Hypothalamus (tissue), 51 donors: ENCODE measurements around the gene NABP1.

ENCODE experiments used
- DNase-seq, 51 donors: peaks; one replicate each; lab custom pipeline; 2025; lab: John Stamatoyannopoulos, UW

NABP1 gene

DNA sequence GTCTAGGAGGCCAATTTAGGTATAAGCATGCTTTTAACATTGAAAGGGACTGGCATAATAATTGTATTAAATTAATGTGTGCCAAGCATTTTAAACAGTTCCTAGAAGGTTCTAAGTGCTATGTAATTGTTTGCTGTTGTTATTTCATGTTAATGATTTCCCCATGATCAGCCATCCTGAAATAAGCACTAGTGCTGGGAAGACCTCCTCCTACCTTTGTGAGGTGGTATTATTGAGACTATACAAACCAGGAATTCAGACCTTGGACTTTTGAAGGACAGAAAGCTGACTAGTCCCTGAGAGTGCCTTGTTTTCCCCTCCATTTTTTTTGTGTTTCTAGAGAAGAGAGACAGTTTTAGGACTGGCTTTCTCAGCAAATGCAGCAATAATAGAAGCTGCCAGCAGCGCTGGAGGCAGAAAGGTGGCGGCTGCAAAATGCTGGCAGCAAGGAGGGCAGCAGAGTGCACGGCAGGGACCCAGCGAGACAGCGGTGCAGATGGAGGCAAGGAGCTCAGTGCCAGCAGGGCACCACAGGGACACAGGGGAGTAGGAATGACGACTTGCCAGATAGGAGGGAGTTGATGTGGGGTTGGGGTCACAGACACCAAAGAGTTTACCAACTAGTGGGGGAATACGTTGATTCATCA lies 25.3 kb downstream of the NABP1 start:
- no peak for DNase-seq

GRCh38 chr2:191705084-191705483 lies 27.1 kb downstream of the NABP1 start:
- peak in 2 of 51 donors; percentile 9 to 12 for DNase-seq

GRCh38 chr2:191705701-191706100 lies 27.8 kb downstream of the NABP1 start:
- no peak for DNase-seq

- DNase-seq = no peak
Measured at GRCh38 chr2:191706791-191707190, 28.9 kb downstream of the NABP1 start.

- no peak for DNase-seq
Measured at GRCh38 chr2:191707542-191707941, 29.6 kb downstream of the NABP1 start.

DNA sequence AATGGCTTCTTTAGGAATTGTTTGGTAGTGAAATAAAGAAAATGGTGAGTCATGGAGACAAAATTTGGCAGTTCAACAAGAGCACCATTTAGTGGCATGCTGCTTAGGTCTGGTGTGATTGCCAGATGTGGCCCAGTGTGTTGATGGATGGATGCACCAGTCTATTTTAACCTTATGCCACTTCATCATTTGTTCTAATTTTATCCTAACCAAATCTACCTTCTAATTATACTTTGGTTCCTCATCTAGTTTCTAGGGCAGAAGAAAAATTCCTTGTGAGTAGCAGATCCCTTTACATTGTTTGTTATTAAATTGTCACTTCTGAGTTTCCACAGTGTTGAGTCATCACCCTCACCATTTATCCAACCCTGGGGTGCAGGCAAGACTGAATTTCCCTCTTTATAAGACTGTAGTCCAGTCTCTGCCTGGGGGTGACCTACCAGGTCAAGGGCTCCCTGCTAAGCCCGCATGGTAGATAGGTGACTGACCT lies 32.5 kb downstream of the NABP1 start:
- no peak for DNase-seq

- DNase-seq = no peak
Measured at GRCh38 chr2:191711621-191712020, 33.7 kb downstream of the NABP1 start.

GRCh38 chr2:191713837-191714236 lies 35.9 kb downstream of the NABP1 start:
- DNase-seq = no peak

GRCh38 chr2:191714925-191715324 lies 37.0 kb downstream of the NABP1 start:
- DNase-seq = no peak

GRCh38 chr2:191715471-191715870 lies 37.5 kb downstream of the NABP1 start:
- DNase-seq = no peak

DNA sequence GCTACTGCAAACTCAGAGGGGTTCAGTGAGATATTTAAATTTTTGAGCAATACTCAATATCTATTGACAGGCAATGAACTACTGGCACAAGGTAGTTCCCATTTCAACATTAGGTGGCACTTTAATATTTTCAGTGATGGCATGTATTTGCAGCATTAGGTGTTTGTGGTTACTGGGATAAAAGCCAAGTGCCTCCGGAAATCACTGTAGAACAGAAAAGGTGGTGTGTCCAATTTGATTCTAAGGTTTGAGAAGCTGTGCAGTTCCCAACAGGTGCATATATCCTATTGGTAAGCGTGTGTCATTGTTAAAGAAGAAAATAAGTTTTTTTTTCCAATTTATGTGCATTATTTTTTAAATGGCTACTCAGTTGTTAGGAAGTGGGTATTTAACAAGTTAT lies 41.3 kb downstream of the NABP1 start:
- no peak for DNase-seq

DNA sequence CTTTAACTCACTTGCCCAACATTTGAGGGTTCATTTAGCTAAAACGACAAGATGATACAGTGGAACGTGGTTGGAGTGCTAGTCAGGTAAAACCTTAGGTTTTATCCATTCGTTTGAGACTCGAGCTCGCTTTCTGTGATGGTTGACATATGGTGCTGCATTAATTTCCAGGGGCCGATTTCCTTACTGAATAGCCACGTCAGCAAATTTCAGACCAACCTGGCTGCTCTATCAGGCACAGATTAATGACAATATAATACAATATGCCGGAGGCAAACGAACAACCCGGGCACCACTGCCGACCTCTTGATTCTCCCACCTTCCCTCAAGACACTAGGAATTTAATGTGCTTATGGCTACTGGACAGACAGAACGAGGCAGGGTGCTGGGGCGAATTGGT lies 42.0 kb downstream of the NABP1 start:
- DNase-seq = no peak

DNA sequence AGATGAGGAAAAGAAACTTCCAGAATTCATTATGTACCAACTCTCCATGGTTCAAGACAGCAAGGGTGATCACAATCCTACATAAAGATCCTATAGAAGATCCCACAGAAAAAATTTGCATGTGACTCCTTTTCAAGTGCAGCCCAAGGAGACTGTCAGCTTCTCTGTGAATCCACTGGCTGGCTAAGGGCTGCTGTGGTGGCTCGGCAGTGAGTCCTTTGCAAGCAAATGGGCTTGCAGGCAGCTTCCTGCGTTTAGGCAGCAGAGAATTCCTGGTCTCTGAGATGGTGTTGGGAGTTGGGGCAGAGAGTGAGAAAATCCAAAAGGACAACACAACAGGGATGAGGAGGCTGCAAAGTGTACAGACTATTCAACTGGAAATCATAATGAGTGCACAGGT lies 43.4 kb downstream of the NABP1 start:
- no peak for DNase-seq

DNA sequence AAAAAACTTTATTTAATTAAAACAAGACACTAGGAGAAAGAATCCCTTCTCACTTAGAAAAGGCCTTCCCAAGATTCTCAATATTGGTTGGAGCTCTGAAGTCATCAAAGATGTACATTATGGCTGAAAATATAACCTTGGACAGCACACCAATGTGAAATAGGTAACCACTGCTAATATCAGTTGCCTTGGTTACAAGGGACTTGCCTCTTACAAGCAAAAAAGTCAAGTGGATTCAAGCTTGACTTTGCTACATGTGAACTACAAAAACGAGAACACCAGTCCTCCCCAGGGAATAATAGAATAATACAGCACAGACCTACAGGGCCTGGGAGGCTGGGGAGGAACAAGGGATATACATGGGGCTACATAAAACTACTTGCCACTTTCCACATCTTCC lies 46.1 kb downstream of the NABP1 start:
- DNase-seq = no peak

GRCh38 chr2:191728750-191729624 lies 51.1 kb downstream of the NABP1 start:
- DNase-seq = no peak

- DNase-seq = no peak
Measured at GRCh38 chr2:191730263-191730662, 52.3 kb downstream of the NABP1 start.
